Activated CD8-positive, alpha-beta memory T cell treated with anti-CD3 and anti-CD28 coated beads, Interleukin-2, amount 50 U/mL, for 24 hours (primary cell): ENCODE data around the gene SNX25.
"Not testable (repeated sequence)": the region's sequence is repeated elsewhere in the genome, so short reads cannot be mapped to it uniquely, and the experiment has no call there.

Source experiments
- DNase-seq: peaks from one replicate; pipeline ENCODE4 v3.0.0-alpha.2; 2020; ENCODE audit errors: extremely low read depth

Gene SNX25

GRCh38 chr4:185343726-185344581 is 134.6 kb downstream of the SNX25 start:
- DNase-seq: no peak

- DNase-seq: no peak
Observed at GRCh38 chr4:185344743-185345538, 135.5 kb downstream of the SNX25 start.

- no peak for DNase-seq
Observed at GRCh38 chr4:185346975-185347601, 137.7 kb downstream of the SNX25 start.

- no peak for DNase-seq
Observed at GRCh38 chr4:185351691-185352090, 142.3 kb downstream of the SNX25 start.

GRCh38 chr4:185352202-185352601 is 142.8 kb downstream of the SNX25 start:
- no peak for DNase-seq

- no peak for DNase-seq
Observed at GRCh38 chr4:185352741-185353140, 143.3 kb downstream of the SNX25 start.

- DNase-seq: no peak
Observed at GRCh38 chr4:185357211-185357610, 147.8 kb downstream of the SNX25 start.

- DNase-seq: no peak
Observed at GRCh38 chr4:185357733-185358440, 148.5 kb downstream of the SNX25 start.

- DNase-seq: no peak
Observed at GRCh38 chr4:185358514-185358913, 149.1 kb downstream of the SNX25 start.

- no peak for DNase-seq
Observed at GRCh38 chr4:185358959-185359358, 149.6 kb downstream of the SNX25 start.

GRCh38 chr4:185359767-185360446 is 150.5 kb downstream of the SNX25 start:
- no peak for DNase-seq

GRCh38 chr4:185361872-185362271 is 152.5 kb downstream of the SNX25 start:
- no peak for DNase-seq

GRCh38 chr4:185362570-185362969 is 153.2 kb downstream of the SNX25 start:
- DNase-seq: not testable (repeated sequence)

- no peak for DNase-seq
Observed at GRCh38 chr4:185363251-185363650, 153.9 kb downstream of the SNX25 start.

GRCh38 chr4:185364886-185365285 is 155.5 kb downstream of the SNX25 start:
- no peak for DNase-seq

GRCh38 chr4:185369731-185370130 is 160.3 kb downstream of the SNX25 start:
- DNase-seq: no peak

- DNase-seq: no peak
Observed at GRCh38 chr4:185370268-185370949, 161.0 kb downstream of the SNX25 start.

- no peak for DNase-seq
Observed at GRCh38 chr4:185371702-185372101, 162.3 kb downstream of the SNX25 start.

- no peak for DNase-seq
Observed at GRCh38 chr4:185374027-185374426, 164.6 kb downstream of the SNX25 start.

- DNase-seq: no peak
Observed at GRCh38 chr4:185374573-185374972, 165.2 kb downstream of the SNX25 start.

GRCh38 chr4:185378264-185378663 is 168.9 kb downstream of the SNX25 start:
- no peak for DNase-seq
